Measurements from ENCODE around the gene ASB7. TPM values are rescaled to one million over a fixed set of nuclear protein-coding genes. Genes with fewer than 3 reads are reported as not detected.

The ASB7 gene
- total and polyA plus RNA-seq, 2 experiments from 2014 or later, result 4.1 to 13.9 TPM

DNA sequence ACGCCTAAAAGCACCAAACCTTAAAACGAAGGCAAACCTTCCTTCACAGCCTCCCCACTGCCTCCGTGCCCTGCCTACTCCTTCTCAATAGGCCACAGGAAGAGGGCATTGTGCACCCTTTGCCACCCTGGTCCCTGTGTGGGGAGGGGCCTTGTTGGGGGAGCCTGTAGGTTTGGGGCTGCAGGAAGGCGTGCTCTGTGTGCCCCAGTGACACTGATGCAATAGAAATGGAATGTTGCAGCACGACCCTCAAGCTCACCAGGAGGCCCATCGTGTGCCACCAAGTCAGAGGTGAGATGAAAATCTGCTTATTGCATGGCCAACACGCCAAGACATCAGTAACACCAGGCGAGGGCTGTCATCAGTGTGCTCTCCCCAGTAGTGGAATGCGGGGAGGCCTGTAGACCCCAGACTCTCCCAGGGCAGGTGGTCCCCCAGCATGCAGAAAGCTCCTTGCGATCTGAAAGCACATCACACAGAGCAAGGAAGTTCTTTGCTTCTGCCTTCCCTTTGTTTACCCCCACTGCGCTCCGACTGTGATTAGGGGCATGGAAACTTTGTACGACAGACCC, 86.2 kb downstream of the ASB7 start (continued):
- TF ChIP-seq ZNF462 (CRISPR knock-in tag; IDR thresholded peaks at IDR 0.05), result no peak
- no peak for TF ChIP-seq STAT1 (IDR thresholded peaks at IDR 0.05; ENCODE audit: unreplicated experiment)
- no peak for TF ChIP-seq CREB1 (CRISPR knock-in tag; IDR thresholded peaks at IDR 0.05; ENCODE audit: low read depth)
- TF ChIP-seq NANOG (IDR thresholded peaks at IDR 0.05; ENCODE audit: borderline replicate concordance), result no peak
- TF ChIP-seq EZH2phosphoT487 (IDR thresholded peaks at IDR 0.05; ENCODE audit: unreplicated experiment), result no peak
- no peak for TF ChIP-seq ETS1 (IDR thresholded peaks at IDR 0.05)
- TF ChIP-seq ZNF331 (CRISPR knock-in tag; IDR thresholded peaks at IDR 0.05; ENCODE audit: low read depth), result no peak
- no peak for TF ChIP-seq JUNB (IDR thresholded peaks at IDR 0.05; ENCODE audit: unreplicated experiment)

Data from GM23338 (cell line).